Myometrial cell (primary cell): ENCODE measurements around the gene HPCAL1. TPM values are rescaled to one million over a fixed set of nuclear protein-coding genes. Genes with fewer than 3 reads are reported as not detected.

Experiments used
- total RNA-seq: library from RNA; depleted of rRNA; stranded (reverse); fragments of >200 nt; gene quantifications from 2 replicates; pipeline ENCODE4 v1.2.3, GENCODE V29; 2015

The HPCAL1 gene
- 64.2 and 69.5 TPM in 2 replicates for total RNA-seq

DNA sequence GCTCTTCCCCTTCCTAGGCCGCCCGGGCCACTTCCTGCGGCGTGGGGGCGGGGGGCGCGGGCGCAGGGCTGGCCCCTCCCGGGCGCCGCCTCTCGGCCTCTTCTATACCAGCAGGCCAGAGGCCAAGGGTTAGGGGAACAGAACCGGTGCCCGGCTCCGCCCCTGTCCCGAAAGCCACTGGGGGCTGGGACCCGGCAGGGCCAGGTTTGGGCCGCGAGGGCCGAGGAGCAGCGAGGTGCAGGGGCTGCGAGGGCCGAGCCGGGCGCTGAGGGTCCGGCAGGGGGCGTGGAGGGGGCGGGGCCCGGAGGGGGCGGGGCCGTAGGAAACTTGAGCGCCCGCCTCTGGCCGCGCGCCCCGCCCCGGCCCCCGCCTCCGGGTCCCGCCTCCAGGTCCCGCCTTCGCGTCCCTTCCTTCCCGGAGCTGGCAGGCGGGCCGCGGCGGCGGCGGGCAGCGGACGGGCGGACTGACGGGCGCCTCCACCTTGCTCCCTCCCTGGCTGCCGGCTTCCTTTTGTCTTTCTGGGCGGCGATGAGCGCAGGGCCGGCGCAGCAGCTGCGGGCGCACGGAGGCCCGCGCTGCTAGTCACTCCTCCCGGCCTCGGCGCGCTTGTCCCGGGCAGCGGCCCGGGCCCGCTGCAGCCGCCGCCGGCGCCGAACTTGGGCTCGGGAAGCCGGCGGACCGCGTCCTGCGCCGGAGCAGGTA, at the start of gene HPCAL1:
TSS of gene HPCAL1 (plus strand) at position 426 of the 702 bp plus-strand sequence. CDS start 116,854 bp downstream, outside the sequence.

DNA sequence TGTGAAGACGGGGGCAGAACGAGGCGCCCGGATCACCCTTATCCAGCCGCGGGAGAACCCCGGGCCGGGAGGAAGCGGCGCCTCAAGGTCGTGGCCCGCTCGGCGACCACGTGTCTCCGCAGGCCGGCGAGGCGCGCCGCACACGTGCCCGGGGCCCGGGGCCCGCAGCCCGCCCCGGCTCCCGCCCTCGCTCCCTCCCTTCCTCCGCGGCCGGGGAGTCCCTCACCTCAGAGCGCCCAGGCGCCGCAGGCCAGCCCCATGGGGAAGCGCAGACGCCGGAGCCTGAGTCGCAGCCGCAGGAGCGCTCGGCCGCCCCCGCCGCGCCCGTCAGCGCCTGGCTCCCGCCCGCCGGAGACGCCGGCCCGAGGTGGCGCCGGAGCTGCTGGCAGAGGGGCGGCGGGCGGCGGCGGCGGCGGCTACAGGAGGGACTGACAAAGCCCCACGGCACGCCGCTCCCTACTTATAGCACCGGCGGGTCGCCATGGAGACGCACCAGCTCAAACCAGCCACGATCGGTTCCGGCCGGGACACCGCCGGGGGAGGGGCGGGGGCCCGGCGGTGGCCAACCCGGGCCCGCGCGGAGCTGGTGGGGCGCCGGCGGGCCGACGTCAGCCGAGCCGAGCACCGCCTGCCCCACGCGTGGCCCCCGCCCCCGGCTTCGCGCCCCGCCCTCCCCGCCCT, 145.3 kb downstream of the HPCAL1 start, which contains the start of gene ODC1:
TSS of gene ODC1 (minus strand) at position 433 of the 681 bp plus-strand sequence. CDS start 3,295 bp downstream, outside the sequence.

Other genes with a start within 250 kb of the HPCAL1 start
- gene CYS1, start 222.5 kb upstream of the HPCAL1 start, total RNA-seq: 1.2 TPM in 1 of 2 replicates, not detected in the other
- gene RRM2, start 180.2 kb upstream of the HPCAL1 start, total RNA-seq: 95.7 and 98.9 TPM in 2 replicates
- gene ODC1, start 145.4 kb downstream of the HPCAL1 start, total RNA-seq: 171 and 223 TPM in 2 replicates